ENCODE measurements around the gene RPL32. TPM values are rescaled to one million over a fixed set of nuclear protein-coding genes. Genes with fewer than 3 reads are reported as not detected.

The RPL32 gene
- total and polyA plus RNA-seq, 4 donors, result 218 to 1,124 (median 577) TPM

- TF ChIP-seq REST (IDR thresholded peaks at IDR 0.05) (no peak), EGR1 (IDR thresholded peaks at IDR 0.05; ENCODE audit: low read depth in 2 of 2) (no peak), MAX (IDR thresholded peaks at IDR 0.05) (no peak), RAD21 (IDR thresholded peaks at IDR 0.05) (no peak), YY1 (IDR thresholded peaks at IDR 0.05) (no peak), CTCF (IDR thresholded peaks at IDR 0.05; ENCODE audit: low read depth, low read length, missing input control) (no peak), HNF4G (IDR thresholded peaks at IDR 0.05) (no peak), FOXA2 (IDR thresholded peaks at IDR 0.05) (no peak), GABPA (IDR thresholded peaks at IDR 0.05 in 1 of 2, conservative IDR thresholded peaks at IDR 0.05 in 1 of 2) (no peak), TAF1 (conservative IDR thresholded peaks at IDR 0.05) (no peak), JUND (IDR thresholded peaks at IDR 0.05) (no peak), FOXA1 (IDR thresholded peaks at IDR 0.05) (no peak), SP1 (IDR thresholded peaks at IDR 0.05) (no peak), RXRA (IDR thresholded peaks at IDR 0.05) (no peak), ATF3 (IDR thresholded peaks at IDR 0.05) (no peak), HNF4A (conservative IDR thresholded peaks at IDR 0.05) (no peak), NR2F2 (IDR thresholded peaks at IDR 0.05) (no peak), ZBTB33 (IDR thresholded peaks at IDR 0.05) (no peak)
- no peaks in the 10 kb centered on the region for H3K4me1 ChIP-seq (ENCODE audit: control insufficient read depth in 4 of 4, insufficient read depth in 4 of 4, low read length in 3 of 4)
- H3K27me3 ChIP-seq (ENCODE audit: control insufficient read depth in 4 of 4, insufficient read depth in 4 of 4, low read length in 3 of 4), result no peaks in the 10 kb centered on the region
- no peak overlapping the region for H3K4me3 ChIP-seq (ENCODE audit: low read depth in 1 of 3, low read length in 3 of 3)
- no peak overlapping the region for H3K9ac ChIP-seq (ENCODE audit: low read depth in 1 of 2, low read length in 2 of 2)
- H3K27ac ChIP-seq (ENCODE audit: low read depth in 1 of 2, low read length in 2 of 2), result no peak overlapping the region
- H3K36me3 ChIP-seq (ENCODE audit: control insufficient read depth in 4 of 4, insufficient read depth in 3 of 4, low read depth in 1 of 4, low read length in 3 of 4), result no peaks in the 10 kb centered on the region
- 76% methylated on average over 10 of the region's 10 CpGs for WGBS
- H3K9me3 ChIP-seq (ENCODE audit: control insufficient read depth in 4 of 4, low read length in 3 of 4), result no peaks in the 10 kb centered on the region
- DNase-seq (ENCODE audit: low spot score), result no peak
Measured at GRCh38 chr3:12886106-12886679, 44.8 kb upstream of the RPL32 start.
